ENCODE data around the gene TP73. TPM values are rescaled to one million over a fixed set of nuclear protein-coding genes. Genes with fewer than 3 reads are reported as not detected.

TP73 gene
- total RNA-seq, 2 experiments from 2014 or later: not detected

- CTCF ChIA-PET: no interaction called here
- POLR2A ChIA-PET: no interaction called here
- intact Hi-C loops (cut with DNase I, micrococcal nuclease): no loop called here
- H3K36me3 Mint-ChIP-seq (ENCODE audit: low read depth): no peaks in the 10 kb centered on the region
- peaks cover 15% of the 10 kb centered on the region for H3K4me1 Mint-ChIP-seq (ENCODE audit: low read depth)
- no peak overlapping the region for H3K4me3 Mint-ChIP-seq
- ATAC-seq (ENCODE audit: poor library complexity) (no peak), DNase-seq (no peak)
- H3K27me3 ChIP-seq (ENCODE audit: control insufficient read depth in 1 of 2, insufficient read depth in 2 of 2, low read length in 2 of 2): peaks cover 20 to 30% of the 10 kb centered on the region in 2 experiments
- no peak overlapping the region for H3K4me3 ChIP-seq (ENCODE audit: low read length)
- no peaks in the 10 kb centered on the region for H3K36me3 ChIP-seq (ENCODE audit: insufficient read depth, low read length)
- no peaks in the 10 kb centered on the region for H3K9me3 Mint-ChIP-seq
- peaks cover 42% of the 10 kb centered on the region for H3K27me3 Mint-ChIP-seq
- no peak overlapping the region for H3K27ac ChIP-seq (ENCODE audit: low read depth in 1 of 2, low read length in 2 of 2)
- peaks cover 0 to 15% of the 10 kb centered on the region in 2 experiments for H3K9me3 ChIP-seq (ENCODE audit: control insufficient read depth in 1 of 2, insufficient read depth in 1 of 2, low read length in 2 of 2)
- H3K4me1 ChIP-seq (ENCODE audit: insufficient read depth, low read length): peaks cover 23% of the 10 kb centered on the region
- no peak for TF ChIP-seq CTCF (IDR thresholded peaks at IDR 0.05)
- no peak overlapping the region for H3K27ac Mint-ChIP-seq
These were observed 42.4 kb upstream of the TP73 start for GRCh38 chr1:3609769-3610526.

GRCh38 chr1:3610527-3611169 lies 41.7 kb upstream of the TP73 start:
- ChIA-PET POLR2A (no interaction called here), CTCF (no interaction called here)
- Histone ChIP-seq H3K4me3 (ENCODE audit: low read length) (peak overlapping the region; percentile 5), H3K27me3 (ENCODE audit: control insufficient read depth in 1 of 2, insufficient read depth in 2 of 2, low read length in 2 of 2) (peaks cover 20 to 30% of the 10 kb centered on the region in 2 experiments), H3K36me3 (ENCODE audit: insufficient read depth, low read length) (no peaks in the 10 kb centered on the region), H3K9me3 (ENCODE audit: control insufficient read depth in 1 of 2, insufficient read depth in 1 of 2, low read length in 2 of 2) (peaks cover 0 to 15% of the 10 kb centered on the region in 2 experiments), H3K4me1 (ENCODE audit: insufficient read depth, low read length) (peaks cover 23% of the 10 kb centered on the region), H3K27ac (ENCODE audit: low read depth in 1 of 2, low read length in 2 of 2) (no peak overlapping the region)
- DNase-seq (no peak), ATAC-seq (ENCODE audit: poor library complexity) (no peak)
- H3K27me3 Mint-ChIP-seq: peaks cover 46% of the 10 kb centered on the region
- TF ChIP-seq CTCF (IDR thresholded peaks at IDR 0.05): no peak
- H3K4me3 Mint-ChIP-seq: peak overlapping the region; percentile 56
- no peaks in the 10 kb centered on the region for H3K9me3 Mint-ChIP-seq
- no peaks in the 10 kb centered on the region for H3K36me3 Mint-ChIP-seq (ENCODE audit: low read depth)
- intact Hi-C loops (cut with DNase I, micrococcal nuclease): no loop called here
- no peak overlapping the region for H3K27ac Mint-ChIP-seq
- peaks cover 15% of the 10 kb centered on the region for H3K4me1 Mint-ChIP-seq (ENCODE audit: low read depth)

DNA sequence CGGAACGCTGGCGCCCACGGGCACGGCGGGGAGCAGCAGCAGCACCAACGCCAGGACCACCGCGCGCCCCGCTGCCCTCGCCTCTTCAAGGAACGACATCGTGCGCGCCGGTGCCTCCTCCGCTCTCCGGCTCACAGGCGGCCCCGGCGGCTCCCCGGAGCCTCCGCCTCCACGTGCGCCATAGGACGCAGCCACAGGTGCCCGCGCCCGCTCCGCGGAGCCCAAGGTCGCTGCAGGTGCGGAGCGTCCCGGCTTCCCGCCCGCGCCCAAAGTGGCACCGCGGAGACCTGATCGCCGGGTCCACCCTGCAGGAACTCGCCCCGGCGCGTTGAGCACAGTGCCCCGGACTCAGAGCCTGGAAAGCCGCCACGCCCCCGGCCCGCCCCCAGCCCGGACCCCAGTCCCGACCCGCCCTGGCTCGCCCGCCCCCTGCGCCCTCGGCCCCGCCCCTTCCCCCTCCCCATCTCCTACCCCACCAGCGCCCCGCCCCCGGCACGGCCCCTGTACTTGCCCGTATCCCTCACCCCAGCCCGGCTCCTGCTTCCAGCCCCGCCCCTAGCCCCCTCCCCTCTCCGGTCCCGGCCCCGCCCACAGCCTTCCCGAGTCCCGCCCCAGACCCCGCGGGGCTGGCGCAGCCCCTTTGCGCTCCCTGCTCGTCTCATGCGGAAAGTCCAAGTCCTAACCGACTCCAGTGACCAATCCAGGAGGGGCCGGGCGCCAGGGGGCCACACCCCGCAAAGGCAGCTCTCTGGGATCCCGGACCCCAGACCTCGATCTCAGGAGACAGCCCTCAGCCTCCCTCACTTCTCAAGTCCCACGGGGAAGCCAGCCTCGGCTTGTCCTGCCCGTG lies 40.9 kb upstream of the TP73 start, which contains the start of gene MEGF6:
MEGF6 (minus strand) TSS at position 339 of the 850 bp plus-strand sequence; CDS start at position 99, 240 bp downstream.
- ATAC-seq (ENCODE audit: poor library complexity) (peak; percentile 65), DNase-seq (peak in 13 of 14 experiments; percentile 36 to 90 (median 60))
- peaks cover 20 to 30% of the 10 kb centered on the region in 2 experiments for H3K27me3 ChIP-seq (ENCODE audit: control insufficient read depth in 1 of 2, insufficient read depth in 2 of 2, low read length in 2 of 2)
- H3K9me3 ChIP-seq (ENCODE audit: control insufficient read depth in 1 of 2, insufficient read depth in 1 of 2, low read length in 2 of 2): peaks cover 0 to 15% of the 10 kb centered on the region in 2 experiments
- Mint-ChIP-seq H3K4me3 (peak within 1 kb of the TSS; percentile 86), H3K4me1 (ENCODE audit: low read depth) (peaks cover 15% of the 10 kb centered on the region), H3K27me3 (peaks cover 46% of the 10 kb centered on the region), H3K27ac (no peak within 1 kb of the TSS), H3K9me3 (no peaks in the 10 kb centered on the region), H3K36me3 (ENCODE audit: low read depth) (no peaks in the 10 kb centered on the region)
- TF ChIP-seq CTCF (IDR thresholded peaks at IDR 0.05): no peak
- H3K36me3 ChIP-seq (ENCODE audit: insufficient read depth, low read length): no peaks in the 10 kb centered on the region
- ChIA-PET POLR2A (no interaction called here), CTCF (interaction anchor here (0.6 kb wide), 1 partner anchor 246 kb away, joined by 3 read pairs; the partner anchor contains the start of gene DFFB)
- H3K4me1 ChIP-seq (ENCODE audit: insufficient read depth, low read length): peaks cover 23% of the 10 kb centered on the region
- intact Hi-C loops (cut with DNase I, micrococcal nuclease): no loop called here
- peak within 1 kb of the TSS; percentile 17 for H3K4me3 ChIP-seq (ENCODE audit: low read length)
- H3K27ac ChIP-seq (ENCODE audit: low read depth in 1 of 2, low read length in 2 of 2): no peak within 1 kb of the TSS
